PFSK-1 (cell line): Measurements from ENCODE around the gene LRRC7.

ENCODE experiments used
- FOXP2 ChIP-seq: optimal IDR thresholded peaks from 2 replicates; pipeline ENCODE3; 2011; ENCODE audit warnings: borderline replicate concordance, control low read depth, inconsistent platforms; ENCODE audit not compliant: insufficient read depth; ENCODE audit errors: extremely low read length, extremely low read depth
- POLR2AphosphoS5 ChIP-seq: IDR thresholded peaks from 2 replicates; pipeline ENCODE4 v1.6.1; 2012; ENCODE audit warnings: low read depth, mild to moderate bottlenecking, control low read depth, low read length, moderate library complexity
- SIN3A ChIP-seq: IDR thresholded peaks from 2 replicates; pipeline ENCODE4 v1.6.1; 2012; ENCODE audit warnings: mild to moderate bottlenecking, low read length, moderate library complexity, borderline replicate concordance; ENCODE audit not compliant: insufficient read depth
- TAF1 ChIP-seq: IDR thresholded peaks from 2 replicates; pipeline ENCODE4 v1.6.1; 2012; ENCODE audit warnings: low read length, control low read depth, borderline replicate concordance; ENCODE audit not compliant: insufficient read depth
- TF ChIP-seq, protein P1 (sequence below), 2 experiments: IDR thresholded peaks; 2 replicates each; pipeline versions ENCODE4 v1.6.1 to v1.8.0; 2011 to 2012; ENCODE audit warnings: low read depth in 2 of 2, low read length in 2 of 2, control low read depth in 1 of 2, inconsistent platforms in 1 of 2, mild to moderate bottlenecking in 1 of 2, moderate library complexity in 1 of 2; ENCODE audit not compliant: insufficient read depth in 1 of 2

The LRRC7 gene

DNA sequence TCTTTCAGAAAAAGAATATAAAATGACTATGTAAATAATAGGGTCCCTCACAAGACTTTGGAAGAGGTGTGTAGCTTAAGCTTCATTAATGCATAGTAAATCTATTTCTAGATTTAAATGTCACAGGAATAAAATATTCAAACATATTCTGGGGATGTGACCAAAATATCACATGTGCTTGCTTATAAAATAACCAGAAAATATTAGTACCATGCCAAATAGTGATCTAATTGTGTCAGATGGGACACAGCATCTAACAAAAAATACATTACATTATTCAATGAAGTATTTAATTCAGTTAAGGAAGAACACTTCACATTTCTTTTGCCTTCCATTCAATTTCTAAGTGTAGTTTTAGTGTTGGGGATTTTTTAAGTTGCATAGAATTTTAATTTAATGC, 458.1 kb downstream of the LRRC7 start:
- TF ChIP-seq POLR2AphosphoS5 (no peak), TAF1 (no peak), SIN3A (no peak), FOXP2 (no peak)
- TF ChIP-seq, protein P1, sequence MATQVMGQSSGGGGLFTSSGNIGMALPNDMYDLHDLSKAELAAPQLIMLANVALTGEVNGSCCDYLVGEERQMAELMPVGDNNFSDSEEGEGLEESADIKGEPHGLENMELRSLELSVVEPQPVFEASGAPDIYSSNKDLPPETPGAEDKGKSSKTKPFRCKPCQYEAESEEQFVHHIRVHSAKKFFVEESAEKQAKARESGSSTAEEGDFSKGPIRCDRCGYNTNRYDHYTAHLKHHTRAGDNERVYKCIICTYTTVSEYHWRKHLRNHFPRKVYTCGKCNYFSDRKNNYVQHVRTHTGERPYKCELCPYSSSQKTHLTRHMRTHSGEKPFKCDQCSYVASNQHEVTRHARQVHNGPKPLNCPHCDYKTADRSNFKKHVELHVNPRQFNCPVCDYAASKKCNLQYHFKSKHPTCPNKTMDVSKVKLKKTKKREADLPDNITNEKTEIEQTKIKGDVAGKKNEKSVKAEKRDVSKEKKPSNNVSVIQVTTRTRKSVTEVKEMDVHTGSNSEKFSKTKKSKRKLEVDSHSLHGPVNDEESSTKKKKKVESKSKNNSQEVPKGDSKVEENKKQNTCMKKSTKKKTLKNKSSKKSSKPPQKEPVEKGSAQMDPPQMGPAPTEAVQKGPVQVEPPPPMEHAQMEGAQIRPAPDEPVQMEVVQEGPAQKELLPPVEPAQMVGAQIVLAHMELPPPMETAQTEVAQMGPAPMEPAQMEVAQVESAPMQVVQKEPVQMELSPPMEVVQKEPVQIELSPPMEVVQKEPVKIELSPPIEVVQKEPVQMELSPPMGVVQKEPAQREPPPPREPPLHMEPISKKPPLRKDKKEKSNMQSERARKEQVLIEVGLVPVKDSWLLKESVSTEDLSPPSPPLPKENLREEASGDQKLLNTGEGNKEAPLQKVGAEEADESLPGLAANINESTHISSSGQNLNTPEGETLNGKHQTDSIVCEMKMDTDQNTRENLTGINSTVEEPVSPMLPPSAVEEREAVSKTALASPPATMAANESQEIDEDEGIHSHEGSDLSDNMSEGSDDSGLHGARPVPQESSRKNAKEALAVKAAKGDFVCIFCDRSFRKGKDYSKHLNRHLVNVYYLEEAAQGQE (IDR thresholded peaks at IDR 0.05; ENCODE audit: insufficient read depth in 1 of 2, low read depth in 2 of 2, low read length in 2 of 2): no peak

DNA sequence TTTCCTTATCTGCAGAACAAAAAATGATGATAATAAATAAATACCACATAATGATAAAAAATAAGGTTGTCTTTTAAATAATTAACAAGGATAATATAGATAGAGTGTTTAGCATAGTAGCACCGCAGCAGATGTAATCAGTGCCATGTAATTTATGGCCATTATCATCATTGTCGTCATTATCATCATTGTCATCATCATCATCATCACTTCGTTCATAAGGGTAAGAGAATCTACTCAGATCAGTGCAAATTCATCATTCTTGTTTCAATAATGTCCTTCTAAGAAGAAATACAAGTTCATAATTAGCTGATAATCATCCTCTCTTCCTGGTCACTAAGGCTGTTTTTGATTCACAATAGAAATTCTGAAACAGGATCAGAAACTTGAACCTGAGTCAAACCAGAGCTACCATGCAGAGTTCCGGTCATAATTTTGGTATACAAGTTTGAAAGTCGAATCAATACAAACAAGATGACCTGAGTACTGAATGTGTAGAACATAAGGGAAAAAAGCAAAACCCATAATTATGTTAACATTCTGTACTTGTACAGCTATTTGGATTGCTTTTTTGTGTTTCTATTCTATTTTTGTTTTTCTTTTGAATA, 465.6 kb downstream of the LRRC7 start:
- TF ChIP-seq, protein P1 (IDR thresholded peaks at IDR 0.05; ENCODE audit: insufficient read depth in 1 of 2, low read depth in 2 of 2, low read length in 2 of 2): no peak
- TF ChIP-seq SIN3A (no peak), FOXP2 (no peak), TAF1 (no peak), POLR2AphosphoS5 (no peak)

GRCh38 chr1:70033936-70034335, 466.2 kb downstream of the LRRC7 start:
- TF ChIP-seq FOXP2 (no peak), SIN3A (no peak), TAF1 (no peak), POLR2AphosphoS5 (no peak)
- TF ChIP-seq, protein P1 (IDR thresholded peaks at IDR 0.05; ENCODE audit: insufficient read depth in 1 of 2, low read depth in 2 of 2, low read length in 2 of 2): no peak

DNA sequence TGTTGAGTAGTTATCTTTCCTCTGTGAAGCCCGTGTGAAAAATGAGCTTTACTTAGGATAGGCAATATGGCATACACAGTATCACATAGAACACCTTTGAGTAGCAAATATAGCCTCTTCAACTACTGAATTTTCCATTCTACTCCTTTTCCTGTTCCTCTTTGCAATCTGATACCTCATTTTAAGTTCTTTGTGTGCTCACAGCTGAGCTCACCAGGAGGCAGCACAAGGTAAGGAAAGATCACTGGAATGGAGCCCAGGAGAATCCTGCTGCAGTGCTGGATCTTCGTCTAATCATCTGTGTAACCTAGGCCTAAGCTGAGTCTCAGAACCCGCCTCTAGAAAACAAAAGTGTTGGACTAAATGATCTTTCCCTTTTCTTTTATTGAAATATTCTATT, 466.7 kb downstream of the LRRC7 start:
- TF ChIP-seq POLR2AphosphoS5 (no peak), TAF1 (no peak), SIN3A (no peak), FOXP2 (no peak)
- TF ChIP-seq, protein P1 (IDR thresholded peaks at IDR 0.05; ENCODE audit: insufficient read depth in 1 of 2, low read depth in 2 of 2, low read length in 2 of 2): no peak
